ENCODE data around the gene PCNX3. TPM values are rescaled to one million over a fixed set of nuclear protein-coding genes. Genes with fewer than 3 reads are reported as not detected.

PCNX3 gene
- total RNA-seq, 2 donors from 2014 or later, result 32.0 to 67.9 TPM

DNA sequence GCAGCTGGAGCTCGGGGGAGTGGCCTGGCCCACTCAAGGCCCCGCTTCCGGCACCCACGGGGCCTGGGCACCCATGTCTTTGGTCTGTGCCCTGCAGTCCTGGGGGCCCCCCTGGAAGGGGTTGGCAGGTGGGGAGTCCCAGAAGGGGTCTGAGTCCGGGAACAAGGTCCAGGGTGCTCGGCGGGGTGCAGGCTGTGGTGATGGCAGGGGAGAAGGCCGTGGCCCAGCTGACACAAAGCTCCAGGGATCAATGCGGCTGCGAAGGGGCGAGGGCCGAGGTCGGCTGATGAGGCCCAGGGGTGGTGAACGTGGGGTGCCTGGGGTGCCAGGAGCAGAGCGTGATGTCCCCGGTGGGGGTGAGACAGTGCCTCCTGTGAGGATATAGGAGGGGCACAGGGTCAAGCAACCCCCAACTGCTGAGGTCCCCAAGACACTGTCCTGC lies 17.3 kb upstream of the PCNX3 start:
- no peak for TF ChIP-seq POLR2A (IDR thresholded peaks at IDR 0.05)
- TF ChIP-seq, protein P1, sequence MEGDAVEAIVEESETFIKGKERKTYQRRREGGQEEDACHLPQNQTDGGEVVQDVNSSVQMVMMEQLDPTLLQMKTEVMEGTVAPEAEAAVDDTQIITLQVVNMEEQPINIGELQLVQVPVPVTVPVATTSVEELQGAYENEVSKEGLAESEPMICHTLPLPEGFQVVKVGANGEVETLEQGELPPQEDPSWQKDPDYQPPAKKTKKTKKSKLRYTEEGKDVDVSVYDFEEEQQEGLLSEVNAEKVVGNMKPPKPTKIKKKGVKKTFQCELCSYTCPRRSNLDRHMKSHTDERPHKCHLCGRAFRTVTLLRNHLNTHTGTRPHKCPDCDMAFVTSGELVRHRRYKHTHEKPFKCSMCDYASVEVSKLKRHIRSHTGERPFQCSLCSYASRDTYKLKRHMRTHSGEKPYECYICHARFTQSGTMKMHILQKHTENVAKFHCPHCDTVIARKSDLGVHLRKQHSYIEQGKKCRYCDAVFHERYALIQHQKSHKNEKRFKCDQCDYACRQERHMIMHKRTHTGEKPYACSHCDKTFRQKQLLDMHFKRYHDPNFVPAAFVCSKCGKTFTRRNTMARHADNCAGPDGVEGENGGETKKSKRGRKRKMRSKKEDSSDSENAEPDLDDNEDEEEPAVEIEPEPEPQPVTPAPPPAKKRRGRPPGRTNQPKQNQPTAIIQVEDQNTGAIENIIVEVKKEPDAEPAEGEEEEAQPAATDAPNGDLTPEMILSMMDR (IDR thresholded peaks at IDR 0.05), result no peak
- TF ChIP-seq POLR2AphosphoS5 (IDR thresholded peaks at IDR 0.05), result no peak
- DNase-seq (ENCODE audit: low spot score), result no peak
- H3K9me3 ChIP-seq, result no peaks in the 10 kb centered on the region
- no peaks in the 10 kb centered on the region for H3K27me3 ChIP-seq (replicated peaks; ENCODE audit: insufficient read depth)
- WGBS, result 95% methylated on average over 16 of the region's 16 CpGs
- intact Hi-C loops (cut with DNase I), result no loop called here
- no peak overlapping the region for H3K27ac ChIP-seq
- no peaks in the 10 kb centered on the region for H3K4me1 ChIP-seq (replicated peaks)
- no peak overlapping the region for H3K4me3 ChIP-seq
- peaks cover 2 to 16% of the 10 kb centered on the region in 2 donors for H3K36me3 ChIP-seq

DNA sequence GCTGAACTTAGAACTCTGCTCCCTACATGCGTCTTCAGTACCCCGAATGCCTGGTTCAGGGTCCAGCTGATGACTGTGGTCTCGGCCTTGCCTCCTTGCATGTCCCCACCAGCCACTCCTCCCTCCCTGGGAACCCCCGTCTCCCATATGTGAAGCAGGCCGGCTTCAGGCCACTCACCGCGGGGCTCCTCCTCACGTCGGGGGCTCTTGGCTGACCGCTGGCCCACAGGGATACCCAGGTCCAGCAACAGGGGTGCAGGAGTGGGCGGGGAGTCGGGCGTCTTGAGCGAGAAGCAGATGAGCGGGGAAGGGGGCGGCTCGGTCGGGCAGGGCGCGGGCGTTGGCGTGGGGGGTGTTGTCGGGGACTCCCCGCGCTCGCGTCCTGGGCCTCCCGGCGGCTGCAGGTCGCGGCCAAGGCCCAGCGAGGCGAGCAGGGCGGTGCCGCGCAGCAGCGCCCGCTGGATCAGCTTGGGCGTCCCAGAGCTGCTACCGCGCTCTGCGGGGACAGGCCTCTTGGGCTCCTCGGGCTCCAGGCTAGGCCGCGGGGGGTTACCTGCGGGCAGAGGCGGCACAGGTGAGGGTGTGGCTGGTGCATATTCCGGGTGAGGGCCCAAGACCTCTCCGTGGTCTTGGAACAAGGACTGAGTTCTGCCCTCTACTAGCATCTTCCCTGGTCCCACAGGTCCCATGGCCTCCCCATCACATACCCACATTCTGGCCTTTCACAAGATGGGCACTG lies 16.2 kb upstream of the PCNX3 start:
- 88% methylated on average over 49 of the region's 49 CpGs for WGBS
- TF ChIP-seq, protein P1 (IDR thresholded peaks at IDR 0.05), result no peak
- TF ChIP-seq POLR2A (IDR thresholded peaks at IDR 0.05), result no peak
- no peak for TF ChIP-seq POLR2AphosphoS5 (IDR thresholded peaks at IDR 0.05)

DNA sequence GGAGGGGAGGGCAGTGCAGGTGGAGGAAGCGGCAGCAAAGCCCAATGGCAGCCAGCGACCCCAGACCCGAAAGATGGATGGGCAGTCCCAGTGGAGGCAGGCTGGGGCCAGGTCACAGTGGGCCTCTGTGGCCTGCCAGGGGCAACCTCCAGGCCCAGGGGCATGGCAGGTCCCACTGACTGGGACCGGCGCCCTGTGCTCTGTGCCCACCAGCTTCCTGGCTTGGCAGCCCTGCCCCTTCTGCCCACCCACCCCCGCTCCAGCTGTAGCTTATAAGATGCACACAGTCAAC lies 15.7 kb upstream of the PCNX3 start:
- no peaks in the 10 kb centered on the region for H3K27me3 ChIP-seq (replicated peaks; ENCODE audit: insufficient read depth)
- H3K9me3 ChIP-seq, result no peaks in the 10 kb centered on the region
- H3K27ac ChIP-seq, result no peak overlapping the region
- no peaks in the 10 kb centered on the region for H3K4me1 ChIP-seq (replicated peaks)
- WGBS, result 94% methylated on average over 6 of the region's 6 CpGs
- no peak overlapping the region for H3K4me3 ChIP-seq
- peaks cover 5 to 29% of the 10 kb centered on the region in 2 donors for H3K36me3 ChIP-seq
- TF ChIP-seq POLR2AphosphoS5 (IDR thresholded peaks at IDR 0.05), result no peak
- no peak for TF ChIP-seq POLR2A (IDR thresholded peaks at IDR 0.05)
- TF ChIP-seq, protein P1 (IDR thresholded peaks at IDR 0.05), result no peak
- no peak for DNase-seq (ENCODE audit: low spot score)
- intact Hi-C loops (cut with DNase I), result no loop called here

More for the DNA sequence above, 16.2 kb upstream of the PCNX3 start:
- DNase-seq (ENCODE audit: low spot score), result no peak
- H3K27me3 ChIP-seq (replicated peaks; ENCODE audit: insufficient read depth), result no peaks in the 10 kb centered on the region
- H3K36me3 ChIP-seq, result peaks cover 2 to 24% of the 10 kb centered on the region in 2 donors
- intact Hi-C loops (cut with DNase I), result no loop called here
- no peak overlapping the region for H3K4me3 ChIP-seq
- no peak overlapping the region for H3K27ac ChIP-seq
- H3K4me1 ChIP-seq (replicated peaks), result no peaks in the 10 kb centered on the region
- no peaks in the 10 kb centered on the region for H3K9me3 ChIP-seq

DNA sequence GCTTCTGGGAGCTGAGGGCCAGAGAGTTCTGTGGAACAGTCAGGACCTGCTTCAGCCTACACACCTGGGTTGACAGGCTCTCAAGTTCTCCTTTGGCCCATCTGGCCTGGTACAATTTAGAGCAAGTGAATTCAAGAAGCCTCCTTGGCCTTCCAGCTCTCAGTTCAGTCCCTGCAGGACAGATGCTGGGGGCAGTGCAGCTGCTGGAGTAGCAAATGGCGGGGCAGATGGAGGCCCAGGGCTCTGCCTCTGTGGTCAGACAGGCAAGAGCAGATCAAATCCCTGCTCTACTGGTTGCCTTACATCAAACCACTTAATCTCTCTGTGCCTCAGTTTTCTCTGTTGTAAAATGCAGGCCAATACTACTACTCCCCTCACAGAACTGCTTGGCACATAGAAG lies 11.3 kb upstream of the PCNX3 start:
- no peak overlapping the region for H3K27ac ChIP-seq
- WGBS, result 100% methylated on average over 1 of the region's 1 CpG
- no peak for TF ChIP-seq POLR2A (IDR thresholded peaks at IDR 0.05)
- no peak for TF ChIP-seq POLR2AphosphoS5 (IDR thresholded peaks at IDR 0.05)
- TF ChIP-seq, protein P1 (IDR thresholded peaks at IDR 0.05), result no peak
- intact Hi-C loops (cut with DNase I), result no loop called here
- H3K4me3 ChIP-seq, result no peak overlapping the region
- H3K9me3 ChIP-seq, result no peaks in the 10 kb centered on the region
- no peaks in the 10 kb centered on the region for H3K27me3 ChIP-seq (replicated peaks; ENCODE audit: insufficient read depth)
- DNase-seq (ENCODE audit: low spot score), result no peak
- peaks cover 10 to 26% of the 10 kb centered on the region in 2 donors for H3K36me3 ChIP-seq
- no peaks in the 10 kb centered on the region for H3K4me1 ChIP-seq (replicated peaks)
